22Rv1 (cell line): ENCODE data around the gene ADAMTS15.

Source experiments
- ZFX ChIP-seq: fragments of 450-650 bp; IDR thresholded peaks from 2 replicates; pipeline ENCODE4 v1.6.1; 2017; ENCODE audit warnings: antibody characterized with exemption, borderline replicate concordance
- TF ChIP-seq, protein P1 (sequence below): fragments of 450-650 bp; IDR thresholded peaks from 2 replicates; pipeline ENCODE4 v1.5.1; 2017; ENCODE audit warnings: mild to moderate bottlenecking

DNA sequence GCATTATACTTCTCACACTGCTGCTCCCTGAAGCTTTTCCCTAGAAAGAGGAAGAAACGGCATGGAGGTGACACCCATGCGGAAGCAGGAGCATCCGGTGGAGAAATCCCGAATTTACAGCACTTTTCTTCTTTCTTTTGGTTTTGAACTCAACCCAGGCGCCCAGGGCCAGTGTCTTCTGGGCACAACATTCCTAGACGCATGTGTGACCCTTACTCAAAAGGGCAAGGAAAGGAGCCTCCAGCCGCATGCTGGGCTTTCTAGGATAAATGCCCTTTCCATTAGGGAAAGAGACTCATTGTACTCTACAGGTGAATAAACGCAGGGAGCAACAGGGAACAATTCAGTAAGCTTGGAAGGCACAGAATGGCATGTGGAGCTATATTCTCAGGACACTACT lies 39.5 kb upstream of the ADAMTS15 start:
- TF ChIP-seq, protein P1, sequence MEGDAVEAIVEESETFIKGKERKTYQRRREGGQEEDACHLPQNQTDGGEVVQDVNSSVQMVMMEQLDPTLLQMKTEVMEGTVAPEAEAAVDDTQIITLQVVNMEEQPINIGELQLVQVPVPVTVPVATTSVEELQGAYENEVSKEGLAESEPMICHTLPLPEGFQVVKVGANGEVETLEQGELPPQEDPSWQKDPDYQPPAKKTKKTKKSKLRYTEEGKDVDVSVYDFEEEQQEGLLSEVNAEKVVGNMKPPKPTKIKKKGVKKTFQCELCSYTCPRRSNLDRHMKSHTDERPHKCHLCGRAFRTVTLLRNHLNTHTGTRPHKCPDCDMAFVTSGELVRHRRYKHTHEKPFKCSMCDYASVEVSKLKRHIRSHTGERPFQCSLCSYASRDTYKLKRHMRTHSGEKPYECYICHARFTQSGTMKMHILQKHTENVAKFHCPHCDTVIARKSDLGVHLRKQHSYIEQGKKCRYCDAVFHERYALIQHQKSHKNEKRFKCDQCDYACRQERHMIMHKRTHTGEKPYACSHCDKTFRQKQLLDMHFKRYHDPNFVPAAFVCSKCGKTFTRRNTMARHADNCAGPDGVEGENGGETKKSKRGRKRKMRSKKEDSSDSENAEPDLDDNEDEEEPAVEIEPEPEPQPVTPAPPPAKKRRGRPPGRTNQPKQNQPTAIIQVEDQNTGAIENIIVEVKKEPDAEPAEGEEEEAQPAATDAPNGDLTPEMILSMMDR = no peak
- TF ChIP-seq ZFX = no peak
